Measurements from ENCODE around the gene RBM6. TPM values are rescaled to one million over a fixed set of nuclear protein-coding genes. Genes with fewer than 3 reads are reported as not detected.
"Not testable (repeated sequence)": the region's sequence is repeated elsewhere in the genome, so short reads cannot be mapped to it uniquely, and the experiment has no call there.

Gene RBM6
- polyA plus RNA-seq, 1 donor = 153 TPM

DNA sequence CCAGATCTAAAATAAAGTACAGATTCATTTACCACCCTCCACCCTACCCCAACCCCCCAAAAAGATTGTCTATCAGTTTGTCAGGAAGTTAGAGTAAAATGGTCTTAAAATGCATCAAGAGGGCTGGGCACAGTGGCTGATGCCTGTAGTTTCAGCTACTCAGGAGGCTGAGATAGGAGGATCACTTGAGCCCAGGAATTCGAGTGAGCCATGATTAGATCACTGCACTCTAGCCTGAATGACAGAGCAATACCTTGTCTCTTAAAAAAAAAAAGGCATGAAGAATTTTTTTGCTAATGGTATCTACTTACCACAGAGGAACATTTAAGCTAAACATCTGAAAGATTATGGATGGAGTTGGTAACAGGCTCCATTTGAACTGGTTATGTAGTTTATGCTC lies 71.0 kb downstream of the RBM6 start:
- no CpG with 5 or more reads among the region's 1 CpG for WGBS (ENCODE audit: insufficient coverage, low lambda C conversion rate)
- no peak overlapping the region for H3K4me3 ChIP-seq (ENCODE audit: low read length)
- H3K27me3 ChIP-seq (ENCODE audit: control insufficient read depth, insufficient read depth, low read length) = no peaks in the 10 kb centered on the region
- H3K4me1 ChIP-seq (ENCODE audit: control insufficient read depth, insufficient read depth, low read length) = no peaks in the 10 kb centered on the region
- H3K27ac ChIP-seq (ENCODE audit: low read length) = no peak overlapping the region
- peaks cover 29% of the 10 kb centered on the region for H3K36me3 ChIP-seq (ENCODE audit: control insufficient read depth, insufficient read depth, low read length)
- no peak for DNase-seq
- H3K9me3 ChIP-seq (ENCODE audit: control insufficient read depth, low read depth, low read length) = no peaks in the 10 kb centered on the region

DNA sequence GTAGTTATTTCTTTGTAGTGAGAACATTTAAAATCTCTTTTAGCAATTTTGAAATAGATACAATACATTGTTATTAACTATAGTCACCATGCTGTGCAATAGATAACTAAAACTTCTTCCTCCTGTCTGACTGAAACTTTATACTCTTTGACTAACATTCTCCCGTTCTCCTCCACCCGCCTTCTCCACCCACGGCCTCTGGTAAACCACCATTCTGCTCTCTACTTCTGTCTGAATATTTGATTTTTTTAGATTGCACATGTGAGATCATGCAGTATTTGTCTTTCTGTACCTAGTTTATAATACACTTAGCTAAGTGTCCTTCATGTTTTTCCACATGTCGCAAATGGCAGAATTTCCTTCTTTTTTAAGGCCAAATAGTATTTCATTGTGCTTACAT lies 76.0 kb downstream of the RBM6 start:
- H3K4me1 ChIP-seq (ENCODE audit: control insufficient read depth, insufficient read depth, low read length) = no peaks in the 10 kb centered on the region
- H3K27me3 ChIP-seq (ENCODE audit: control insufficient read depth, insufficient read depth, low read length) = no peaks in the 10 kb centered on the region
- H3K9me3 ChIP-seq (ENCODE audit: control insufficient read depth, low read depth, low read length) = no peaks in the 10 kb centered on the region
- no peak overlapping the region for H3K4me3 ChIP-seq (ENCODE audit: low read length)
- peaks cover 41% of the 10 kb centered on the region for H3K36me3 ChIP-seq (ENCODE audit: control insufficient read depth, insufficient read depth, low read length)
- DNase-seq = no peak
- 94% methylated on average over 2 of the region's 4 CpGs for WGBS (ENCODE audit: insufficient coverage, low lambda C conversion rate)
- no peak overlapping the region for H3K27ac ChIP-seq (ENCODE audit: low read length)

- H3K27ac ChIP-seq (ENCODE audit: low read length) = no peak overlapping the region
- H3K4me1 ChIP-seq (ENCODE audit: control insufficient read depth, insufficient read depth, low read length) = no peaks in the 10 kb centered on the region
- no peaks in the 10 kb centered on the region for H3K27me3 ChIP-seq (ENCODE audit: control insufficient read depth, insufficient read depth, low read length)
- H3K9me3 ChIP-seq (ENCODE audit: control insufficient read depth, low read depth, low read length) = no peaks in the 10 kb centered on the region
- peaks cover 12% of the 10 kb centered on the region for H3K36me3 ChIP-seq (ENCODE audit: control insufficient read depth, insufficient read depth, low read length)
- no peak overlapping the region for H3K4me3 ChIP-seq (ENCODE audit: low read length)
- DNase-seq = no peak
- WGBS (ENCODE audit: insufficient coverage, low lambda C conversion rate) = no CpG with 5 or more reads among the region's 1 CpG
These were observed 88.4 kb downstream of the RBM6 start for GRCh38 chr3:50028346-50028745.

GRCh38 chr3:50031201-50031600 lies 91.3 kb downstream of the RBM6 start:
- not testable (repeated sequence) for H3K36me3 ChIP-seq (ENCODE audit: control insufficient read depth, insufficient read depth, low read length); H3K4me3 ChIP-seq (ENCODE audit: low read length); H3K27me3 ChIP-seq (ENCODE audit: control insufficient read depth, insufficient read depth, low read length); H3K27ac ChIP-seq (ENCODE audit: low read length); DNase-seq; H3K9me3 ChIP-seq (ENCODE audit: control insufficient read depth, low read depth, low read length); H3K4me1 ChIP-seq (ENCODE audit: control insufficient read depth, insufficient read depth, low read length)
- WGBS (ENCODE audit: insufficient coverage, low lambda C conversion rate) = no CpG with 5 or more reads among the region's 5 CpGs

DNA sequence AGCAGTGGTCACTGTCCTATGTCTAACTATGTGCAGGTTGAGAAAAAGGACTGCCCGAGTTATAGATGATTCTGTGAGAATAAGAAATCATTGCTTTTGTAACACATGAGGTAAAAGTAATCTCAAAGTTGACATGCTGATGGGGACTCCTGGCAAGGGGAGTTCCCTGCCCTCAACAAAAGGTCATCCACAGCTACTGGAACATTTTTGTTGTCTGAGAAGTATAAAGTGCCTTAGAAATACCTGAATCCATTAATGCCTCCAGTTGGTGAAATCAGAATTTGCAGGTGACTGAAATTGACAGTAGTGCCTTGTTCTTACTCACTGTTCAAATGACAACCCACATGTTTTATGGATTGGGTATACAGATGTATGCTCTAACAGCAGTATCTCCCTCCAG lies 105.0 kb downstream of the RBM6 start:
- no CpG with 5 or more reads among the region's 1 CpG for WGBS (ENCODE audit: insufficient coverage, low lambda C conversion rate)
- Histone ChIP-seq H3K4me3 (ENCODE audit: low read length) (no peak overlapping the region), H3K4me1 (ENCODE audit: control insufficient read depth, insufficient read depth, low read length) (no peaks in the 10 kb centered on the region), H3K36me3 (ENCODE audit: control insufficient read depth, insufficient read depth, low read length) (peaks cover 39% of the 10 kb centered on the region), H3K27me3 (ENCODE audit: control insufficient read depth, insufficient read depth, low read length) (no peaks in the 10 kb centered on the region), H3K27ac (ENCODE audit: low read length) (no peak overlapping the region), H3K9me3 (ENCODE audit: control insufficient read depth, low read depth, low read length) (no peaks in the 10 kb centered on the region)
- DNase-seq = no peak

DNA sequence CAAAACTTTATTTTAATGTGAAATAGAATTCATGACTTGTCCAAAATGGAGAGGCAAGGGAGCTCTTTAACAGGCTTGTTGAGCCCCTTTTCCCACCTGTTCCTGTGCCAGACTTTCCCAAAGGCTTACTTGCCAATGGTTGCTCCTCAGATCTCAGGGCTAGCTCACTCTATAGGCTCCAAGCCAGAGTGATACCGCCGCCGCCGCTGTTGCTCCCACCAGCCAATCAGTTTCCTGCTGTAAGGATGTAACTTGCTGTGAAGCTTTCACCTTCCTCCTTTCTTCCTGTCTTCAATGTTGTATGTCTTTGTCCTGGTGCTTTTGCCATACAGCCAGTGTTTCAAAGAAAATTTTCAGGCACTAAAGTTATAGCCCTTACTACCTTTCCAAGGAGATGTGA lies 107.5 kb downstream of the RBM6 start:
- no peaks in the 10 kb centered on the region for H3K9me3 ChIP-seq (ENCODE audit: control insufficient read depth, low read depth, low read length)
- peaks cover 48% of the 10 kb centered on the region for H3K36me3 ChIP-seq (ENCODE audit: control insufficient read depth, insufficient read depth, low read length)
- no peaks in the 10 kb centered on the region for H3K4me1 ChIP-seq (ENCODE audit: control insufficient read depth, insufficient read depth, low read length)
- H3K27ac ChIP-seq (ENCODE audit: low read length) = no peak overlapping the region
- WGBS (ENCODE audit: insufficient coverage, low lambda C conversion rate) = no CpG with 5 or more reads among the region's 4 CpGs
- no peak overlapping the region for H3K4me3 ChIP-seq (ENCODE audit: low read length)
- DNase-seq = no peak
- H3K27me3 ChIP-seq (ENCODE audit: control insufficient read depth, insufficient read depth, low read length) = no peaks in the 10 kb centered on the region

DNA sequence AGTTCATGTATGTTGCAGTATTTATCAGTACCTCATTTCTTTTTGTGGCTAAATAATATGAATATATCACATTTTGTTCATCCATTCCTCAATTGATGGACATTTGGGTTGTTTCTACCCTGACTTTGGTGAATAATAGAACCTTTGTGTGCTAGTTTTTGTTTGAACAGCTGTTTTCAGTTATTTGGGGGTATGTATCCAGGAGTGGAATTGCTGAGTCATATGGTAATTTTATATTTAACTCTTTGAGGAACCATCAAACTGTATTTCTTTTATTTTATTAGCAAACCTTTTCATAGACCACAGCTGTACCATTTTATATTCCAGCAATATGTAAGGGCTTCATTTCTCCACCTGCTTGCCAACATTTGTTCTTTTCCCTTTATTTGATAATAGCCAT lies 110.4 kb downstream of the RBM6 start:
- Histone ChIP-seq H3K36me3 (ENCODE audit: control insufficient read depth, insufficient read depth, low read length) (peaks cover 65% of the 10 kb centered on the region), H3K27ac (ENCODE audit: low read length) (no peak overlapping the region)

DNA sequence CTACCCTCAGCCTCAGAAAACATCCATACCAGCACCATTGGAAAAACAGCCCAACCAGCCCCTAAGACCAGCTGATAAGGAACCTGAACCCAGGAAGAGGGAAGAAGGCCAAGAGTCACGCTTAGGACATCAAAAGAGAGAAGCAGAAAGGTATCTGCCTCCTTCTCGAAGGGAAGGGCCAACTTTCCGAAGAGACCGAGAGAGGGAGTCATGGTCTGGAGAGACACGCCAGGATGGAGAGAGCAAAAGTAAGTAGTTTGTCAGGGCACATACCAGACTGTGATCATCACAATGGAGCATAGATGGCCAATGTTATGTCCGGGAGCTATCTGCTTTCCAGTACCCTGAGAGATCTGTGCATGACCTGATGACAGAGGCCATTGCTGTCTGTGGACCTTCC lies 117.8 kb downstream of the RBM6 start:
- DNase-seq = no peak
- H3K4me1 ChIP-seq (ENCODE audit: control insufficient read depth, insufficient read depth, low read length) = no peaks in the 10 kb centered on the region
- no peak overlapping the region for H3K4me3 ChIP-seq (ENCODE audit: low read length)
- H3K9me3 ChIP-seq (ENCODE audit: control insufficient read depth, low read depth, low read length) = no peaks in the 10 kb centered on the region
- no peak overlapping the region for H3K27ac ChIP-seq (ENCODE audit: low read length)
- H3K27me3 ChIP-seq (ENCODE audit: control insufficient read depth, insufficient read depth, low read length) = no peaks in the 10 kb centered on the region
- WGBS (ENCODE audit: insufficient coverage, low lambda C conversion rate) = no CpG with 5 or more reads among the region's 6 CpGs
- peaks cover 70% of the 10 kb centered on the region for H3K36me3 ChIP-seq (ENCODE audit: control insufficient read depth, insufficient read depth, low read length)

More for the DNA sequence above, 110.4 kb downstream of the RBM6 start:
- Histone ChIP-seq H3K9me3 (ENCODE audit: control insufficient read depth, low read depth, low read length) (no peaks in the 10 kb centered on the region), H3K4me1 (ENCODE audit: control insufficient read depth, insufficient read depth, low read length) (no peaks in the 10 kb centered on the region), H3K4me3 (ENCODE audit: low read length) (no peak overlapping the region), H3K27me3 (ENCODE audit: control insufficient read depth, insufficient read depth, low read length) (no peaks in the 10 kb centered on the region)
- no peak for DNase-seq

DNA sequence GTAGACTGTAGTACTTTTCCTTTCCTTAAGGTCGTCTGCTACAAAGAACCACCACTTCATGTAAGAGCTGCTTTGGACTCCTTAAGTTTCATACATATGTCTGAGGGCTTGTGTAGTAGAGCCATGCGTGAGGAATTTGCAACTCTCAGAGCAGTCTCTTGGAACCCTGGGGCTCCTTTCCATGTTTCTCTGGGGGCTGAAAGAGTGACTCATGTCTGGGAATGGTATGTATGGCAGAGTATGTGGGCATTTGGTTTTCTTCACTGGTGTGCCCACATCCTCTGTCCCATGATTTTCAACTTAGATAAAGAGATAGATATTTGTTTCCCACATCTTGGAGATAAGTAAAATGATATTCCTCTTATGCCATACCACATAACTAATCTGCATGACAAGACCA lies 128.2 kb downstream of the RBM6 start:
- WGBS (ENCODE audit: insufficient coverage, low lambda C conversion rate) = no CpG with 5 or more reads among the region's 2 CpGs
- Histone ChIP-seq H3K36me3 (ENCODE audit: control insufficient read depth, insufficient read depth, low read length) (peaks cover 84% of the 10 kb centered on the region), H3K4me3 (ENCODE audit: low read length) (no peak overlapping the region), H3K27me3 (ENCODE audit: control insufficient read depth, insufficient read depth, low read length) (no peaks in the 10 kb centered on the region), H3K27ac (ENCODE audit: low read length) (no peak overlapping the region), H3K9me3 (ENCODE audit: control insufficient read depth, low read depth, low read length) (no peaks in the 10 kb centered on the region), H3K4me1 (ENCODE audit: control insufficient read depth, insufficient read depth, low read length) (no peaks in the 10 kb centered on the region)
- no peak for DNase-seq

GRCh38 chr3:50078091-50078490 lies 138.1 kb downstream of the RBM6 start:
- no peaks in the 10 kb centered on the region for H3K4me1 ChIP-seq (ENCODE audit: control insufficient read depth, insufficient read depth, low read length)
- no CpG with 5 or more reads among the region's 1 CpG for WGBS (ENCODE audit: insufficient coverage, low lambda C conversion rate)
- H3K27ac ChIP-seq (ENCODE audit: low read length) = no peak overlapping the region
- H3K27me3 ChIP-seq (ENCODE audit: control insufficient read depth, insufficient read depth, low read length) = no peaks in the 10 kb centered on the region
- H3K4me3 ChIP-seq (ENCODE audit: low read length) = no peak overlapping the region
- H3K9me3 ChIP-seq (ENCODE audit: control insufficient read depth, low read depth, low read length) = no peaks in the 10 kb centered on the region
- no peak for DNase-seq
- peaks cover 37% of the 10 kb centered on the region for H3K36me3 ChIP-seq (ENCODE audit: control insufficient read depth, insufficient read depth, low read length)

- Histone ChIP-seq H3K4me3 (ENCODE audit: low read length) (no peak overlapping the region), H3K36me3 (ENCODE audit: control insufficient read depth, insufficient read depth, low read length) (peaks cover 32% of the 10 kb centered on the region), H3K27ac (ENCODE audit: low read length) (no peak overlapping the region), H3K27me3 (ENCODE audit: control insufficient read depth, insufficient read depth, low read length) (no peaks in the 10 kb centered on the region), H3K4me1 (ENCODE audit: control insufficient read depth, insufficient read depth, low read length) (no peaks in the 10 kb centered on the region), H3K9me3 (ENCODE audit: control insufficient read depth, low read depth, low read length) (no peaks in the 10 kb centered on the region)
- no peak for DNase-seq
- no CpG with 5 or more reads among the region's 1 CpG for WGBS (ENCODE audit: insufficient coverage, low lambda C conversion rate)
These were observed 138.7 kb downstream of the RBM6 start for GRCh38 chr3:50078622-50079021.

All from large intestine (tissue), 3 donors.